Brain microvascular endothelial cell (primary cell): ENCODE data around the gene SBK2.

Experiments
- DNase-seq: peaks from one replicate; pipeline ENCODE4 v3.0.0-alpha.2; 2020
- H3K27ac ChIP-seq: fragments of 250-450 bp; sonication (Bioruptor Pico); 2 replicates; pipeline ENCODE4 v1.5.1; 2020; ENCODE audit warnings: mild to moderate bottlenecking, moderate library complexity
- H3K27me3 ChIP-seq: fragments of 250-450 bp; sonication (Bioruptor Pico); replicated peaks from 2 replicates; pipeline ENCODE4 v1.5.1; 2020; ENCODE audit warnings: mild to moderate bottlenecking
- H3K36me3 ChIP-seq: fragments of 250-450 bp; sonication (Bioruptor Pico); replicated peaks from 2 replicates; pipeline ENCODE4 v1.5.1; 2020; ENCODE audit warnings: mild to moderate bottlenecking
- H3K4me3 ChIP-seq: 2 replicates; pipeline ENCODE4 v1.5.1; 2011; ENCODE audit warnings: low read depth, mild to moderate bottlenecking, control low read depth, low read length, moderate library complexity
- CTCF ChIP-seq: IDR thresholded peaks from 2 replicates; pipeline ENCODE4 v1.5.1; 2011; ENCODE audit warnings: low read depth, mild to moderate bottlenecking, moderate library complexity, low read length, control low read depth, inconsistent platforms; ENCODE audit errors: missing control alignments
- in situ Hi-C: cut with HindIII; loops from 2 replicates; pipeline ENCODE4 v1.10.0; 2017; ENCODE audit warnings: low sequenced_read_pairs, low pct_ligation_motif_present

SBK2 gene

GRCh38 chr19:55487924-55488687 lies 48.8 kb downstream of the SBK2 start, which contains the start of gene SSC5D:
Gene SSC5D (plus strand): TSS chr19:55488436. CDS start chr19:55488590, 154 bp downstream.
- Histone ChIP-seq H3K27me3 (no peaks in the 10 kb centered on the region), H3K4me3 (peak within 1 kb of the TSS; percentile 32), H3K27ac (peak within 1 kb of the TSS; percentile 84), H3K36me3 (peaks cover under 1% of the 10 kb centered on the region)
- DNase-seq = no peak
- no peak for TF ChIP-seq CTCF
- in situ Hi-C loops = no loop called here

GRCh38 chr19:55486971-55487923 lies 49.7 kb downstream of the SBK2 start:
- Histone ChIP-seq H3K4me3 (peak overlapping the region; percentile 9), H3K27me3 (no peaks in the 10 kb centered on the region), H3K27ac (peak overlapping the region; percentile 84), H3K36me3 (peaks cover 6% of the 10 kb centered on the region)
- in situ Hi-C loops = no loop called here
- peak; percentile 88 for DNase-seq
- TF ChIP-seq CTCF = no peak

GRCh38 chr19:55486043-55486970 lies 50.6 kb downstream of the SBK2 start:
- H3K4me3 ChIP-seq = peak overlapping the region; percentile 20

GRCh38 chr19:55485439-55486011 lies 51.4 kb downstream of the SBK2 start:
- no peak for TF ChIP-seq CTCF
- peaks cover 9% of the 10 kb centered on the region for H3K36me3 ChIP-seq
- peak overlapping the region; percentile 68 for H3K4me3 ChIP-seq
- peak overlapping the region; percentile 57 for H3K27ac ChIP-seq
- no peak for DNase-seq
- in situ Hi-C loops = no loop called here
- no peaks in the 10 kb centered on the region for H3K27me3 ChIP-seq

More at GRCh38 chr19:55486043-55486970, 50.6 kb downstream of the SBK2 start:
- H3K27ac ChIP-seq = peak overlapping the region; percentile 84
- TF ChIP-seq CTCF = no peak
- no peak for DNase-seq
- in situ Hi-C loops = no loop called here
- H3K27me3 ChIP-seq = no peaks in the 10 kb centered on the region
- H3K36me3 ChIP-seq = peaks cover 9% of the 10 kb centered on the region
